ENCODE data around the gene EFNA3.

DNA sequence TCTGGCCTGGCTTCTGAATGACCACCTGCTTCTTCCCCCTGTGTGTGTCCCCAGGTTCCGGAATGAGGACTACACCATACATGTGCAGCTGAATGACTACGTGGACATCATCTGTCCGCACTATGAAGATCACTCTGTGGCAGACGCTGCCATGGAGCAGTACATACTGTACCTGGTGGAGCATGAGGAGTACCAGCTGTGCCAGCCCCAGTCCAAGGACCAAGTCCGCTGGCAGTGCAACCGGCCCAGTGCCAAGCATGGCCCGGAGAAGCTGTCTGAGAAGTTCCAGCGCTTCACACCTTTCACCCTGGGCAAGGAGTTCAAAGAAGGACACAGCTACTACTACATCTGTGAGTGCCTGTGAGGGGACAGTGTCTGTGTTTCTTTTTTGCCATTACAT lies 52.6 kb downstream of the EFNA3 start:
- no peak for TF ChIP-seq EZH2 (IDR thresholded peaks at IDR 0.05; ENCODE audit: borderline replicate concordance)
- TF ChIP-seq, protein P1, sequence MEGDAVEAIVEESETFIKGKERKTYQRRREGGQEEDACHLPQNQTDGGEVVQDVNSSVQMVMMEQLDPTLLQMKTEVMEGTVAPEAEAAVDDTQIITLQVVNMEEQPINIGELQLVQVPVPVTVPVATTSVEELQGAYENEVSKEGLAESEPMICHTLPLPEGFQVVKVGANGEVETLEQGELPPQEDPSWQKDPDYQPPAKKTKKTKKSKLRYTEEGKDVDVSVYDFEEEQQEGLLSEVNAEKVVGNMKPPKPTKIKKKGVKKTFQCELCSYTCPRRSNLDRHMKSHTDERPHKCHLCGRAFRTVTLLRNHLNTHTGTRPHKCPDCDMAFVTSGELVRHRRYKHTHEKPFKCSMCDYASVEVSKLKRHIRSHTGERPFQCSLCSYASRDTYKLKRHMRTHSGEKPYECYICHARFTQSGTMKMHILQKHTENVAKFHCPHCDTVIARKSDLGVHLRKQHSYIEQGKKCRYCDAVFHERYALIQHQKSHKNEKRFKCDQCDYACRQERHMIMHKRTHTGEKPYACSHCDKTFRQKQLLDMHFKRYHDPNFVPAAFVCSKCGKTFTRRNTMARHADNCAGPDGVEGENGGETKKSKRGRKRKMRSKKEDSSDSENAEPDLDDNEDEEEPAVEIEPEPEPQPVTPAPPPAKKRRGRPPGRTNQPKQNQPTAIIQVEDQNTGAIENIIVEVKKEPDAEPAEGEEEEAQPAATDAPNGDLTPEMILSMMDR (IDR thresholded peaks at IDR 0.05; ENCODE audit: poor library complexity), result no peak
